HG02970 (cell line): ENCODE results near the gene RRAS2.
A peak's percentile ranks its signal among the peaks of the same experiment; 100 is the strongest.

Experiments used
- ATAC-seq: cut with Tn5 transposase; IDR thresholded peaks from one replicate; pipeline ENCODE4 v1.9.1; 2021; ENCODE audit warnings: mild to moderate bottlenecking, moderate library complexity, moderate number of reproducible peaks; ENCODE audit not compliant: unreplicated experiment, low FRiP score

Gene RRAS2

DNA sequence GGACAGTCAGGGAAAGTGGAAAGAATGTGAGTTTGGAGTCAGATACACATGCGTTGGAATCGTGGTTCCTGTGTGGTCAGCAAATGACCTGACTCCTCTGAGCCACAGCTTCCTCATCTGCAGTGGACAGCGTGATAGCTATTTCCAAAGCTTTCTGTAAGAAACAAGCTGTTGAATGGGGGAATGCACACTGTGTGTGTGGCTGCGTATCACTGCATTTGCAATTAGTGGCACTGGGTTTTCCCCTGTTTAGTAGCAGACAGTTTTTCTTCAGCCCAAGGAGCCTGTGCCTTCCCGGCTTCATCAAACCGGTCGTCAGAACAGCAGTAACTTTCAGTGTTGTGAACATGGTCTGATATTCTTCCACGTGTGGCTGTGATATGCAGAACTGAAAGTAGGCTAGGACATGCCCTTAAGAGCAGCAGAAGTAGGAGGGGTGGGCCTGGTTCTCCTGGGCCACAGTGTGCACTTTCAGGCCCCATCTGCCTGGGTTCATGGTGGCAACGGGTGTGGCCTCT, 121.5 kb downstream of the RRAS2 start:
- ATAC-seq = peak; percentile 89

DNA sequence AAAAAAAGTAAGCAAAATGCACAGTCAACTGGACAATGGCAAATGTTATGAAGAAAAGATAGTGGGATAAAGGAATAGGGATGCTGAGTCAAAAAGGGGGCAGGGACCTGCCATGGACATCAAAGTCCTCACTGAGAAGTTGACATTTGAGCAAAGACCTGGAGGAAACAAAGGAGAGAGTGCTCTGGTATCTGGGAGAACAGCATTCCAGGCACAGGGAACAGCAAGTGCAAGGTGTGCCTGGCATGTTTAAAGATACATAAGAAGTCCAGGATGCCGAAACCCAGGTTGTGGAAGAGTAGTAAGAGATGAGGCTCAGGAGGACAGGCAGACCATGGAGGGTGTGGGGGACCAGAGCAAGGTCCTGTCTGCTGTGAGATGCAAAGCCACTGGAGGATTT, 123.3 kb downstream of the RRAS2 start:
- ATAC-seq = no peak

GRCh38 chr11:14234446-14234845, 124.5 kb downstream of the RRAS2 start:
- no peak for ATAC-seq

- ATAC-seq = no peak
These were observed 126.3 kb downstream of the RRAS2 start for GRCh38 chr11:14232652-14233051.

- ATAC-seq = no peak
These were observed 128.6 kb downstream of the RRAS2 start for GRCh38 chr11:14230407-14230806.

DNA sequence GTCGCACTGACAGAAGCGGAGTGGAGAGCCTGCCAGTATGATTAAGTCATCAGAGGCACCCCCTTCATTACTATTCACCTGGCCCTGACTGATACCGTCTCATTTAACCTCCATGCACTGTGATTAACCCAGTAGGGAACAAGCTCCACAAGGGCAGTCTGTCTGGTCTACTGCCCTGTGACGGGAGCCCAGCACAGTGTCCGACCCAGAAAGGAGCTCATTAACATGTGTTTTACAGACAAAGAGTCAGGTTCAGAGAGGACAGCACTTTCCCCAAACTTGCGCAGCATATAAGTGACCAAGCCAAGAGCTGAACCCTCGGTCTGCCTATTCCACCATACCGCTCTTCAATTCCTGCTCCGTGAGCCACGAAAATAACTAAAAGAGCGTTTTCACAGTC, 129.5 kb downstream of the RRAS2 start:
- no peak for ATAC-seq

- no peak for ATAC-seq
These were observed 130.6 kb downstream of the RRAS2 start for GRCh38 chr11:14228356-14228755.
